ENCODE measurements around the gene LCN1.

Gene LCN1

DNA sequence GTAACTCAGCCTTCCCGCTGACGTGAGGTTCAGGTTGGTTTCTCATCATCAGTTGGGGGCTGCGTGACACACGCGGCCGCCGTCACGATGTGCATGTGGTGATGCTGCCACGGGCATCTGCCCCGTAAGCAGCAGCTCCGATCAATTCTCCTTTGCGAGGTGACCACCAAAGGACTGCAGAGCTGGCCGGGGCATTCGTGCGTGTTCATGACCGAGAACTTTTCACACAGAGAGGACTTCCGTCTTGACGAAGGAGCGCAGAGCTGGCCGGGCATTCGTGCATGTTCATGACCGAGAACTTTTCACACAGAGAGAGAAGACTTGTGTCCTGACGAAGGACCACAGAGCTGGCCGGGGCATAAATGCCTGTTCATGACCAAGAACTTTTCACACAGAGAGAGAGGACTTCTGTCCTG is 3.8 kb upstream of the LCN1 start:
- no peak overlapping the region for H2BK15ac ChIP-seq (replicated peaks; ENCODE audit: low read depth)
- no peak overlapping the region for H2BK120ac ChIP-seq (ENCODE audit: low read depth, low read length)
- no peaks in the 10 kb centered on the region for H3K27me3 ChIP-seq (ENCODE audit: insufficient read depth, low read length, poor library complexity)
- H4K8ac ChIP-seq (ENCODE audit: low read depth, low read length) = no peak overlapping the region
- no peak overlapping the region for H3K56ac ChIP-seq (ENCODE audit: low read length)
- H3K4me2 ChIP-seq (ENCODE audit: low read length) = no peak overlapping the region
- no peak overlapping the region for H3K9ac ChIP-seq (ENCODE audit: low read length)
- no peak overlapping the region for H3K23ac ChIP-seq (ENCODE audit: low read length)
- H3K4me3 ChIP-seq (ENCODE audit: low read length) = no peak overlapping the region
- no peaks in the 10 kb centered on the region for H3K36me3 ChIP-seq (ENCODE audit: control insufficient read depth, insufficient read depth, low read length)
- no peak overlapping the region for H3K18ac ChIP-seq (ENCODE audit: low read length)
- no CpG with 5 or more reads among the region's 24 CpGs for WGBS (ENCODE audit: extremely low coverage, insufficient coverage, low lambda C conversion rate)
- H3K4me1 ChIP-seq (ENCODE audit: control insufficient read depth, low read depth, low read length) = no peaks in the 10 kb centered on the region
- no peaks in the 10 kb centered on the region for H3K79me1 ChIP-seq (ENCODE audit: low read length)
- DNase-seq = no peak
- H3K79me2 ChIP-seq (ENCODE audit: control insufficient read depth, insufficient read depth, low read length) = no peaks in the 10 kb centered on the region
- H4K5ac ChIP-seq (ENCODE audit: low read length) = no peak overlapping the region
- no peak overlapping the region for H3K4ac ChIP-seq (ENCODE audit: low read depth, low read length)
- H2AK5ac ChIP-seq (ENCODE audit: low read length) = no peak overlapping the region
- no peak overlapping the region for H3K27ac ChIP-seq (ENCODE audit: low read depth, low read length)
- no peak overlapping the region for H2BK5ac ChIP-seq (ENCODE audit: low read length)

- H3K4me3 ChIP-seq (ENCODE audit: low read length) = no peak overlapping the region
- WGBS (ENCODE audit: extremely low coverage, insufficient coverage, low lambda C conversion rate) = no CpG with 5 or more reads among the region's 10 CpGs
- no peak overlapping the region for H3K4ac ChIP-seq (ENCODE audit: low read depth, low read length)
- no peak overlapping the region for H2BK120ac ChIP-seq (ENCODE audit: low read depth, low read length)
- no peaks in the 10 kb centered on the region for H3K36me3 ChIP-seq (ENCODE audit: control insufficient read depth, insufficient read depth, low read length)
- no peak overlapping the region for H3K27ac ChIP-seq (ENCODE audit: low read depth, low read length)
- no peak overlapping the region for H3K4me2 ChIP-seq (ENCODE audit: low read length)
- H4K5ac ChIP-seq (ENCODE audit: low read length) = no peak overlapping the region
- H4K8ac ChIP-seq (ENCODE audit: low read depth, low read length) = no peak overlapping the region
- H3K56ac ChIP-seq (ENCODE audit: low read length) = no peak overlapping the region
- no peaks in the 10 kb centered on the region for H3K27me3 ChIP-seq (ENCODE audit: insufficient read depth, low read length, poor library complexity)
- no peak overlapping the region for H2BK5ac ChIP-seq (ENCODE audit: low read length)
- no peaks in the 10 kb centered on the region for H3K79me2 ChIP-seq (ENCODE audit: control insufficient read depth, insufficient read depth, low read length)
- H3K23ac ChIP-seq (ENCODE audit: low read length) = no peak overlapping the region
- no peak overlapping the region for H2AK5ac ChIP-seq (ENCODE audit: low read length)
- no peak overlapping the region for H2BK15ac ChIP-seq (replicated peaks; ENCODE audit: low read depth)
- no peak overlapping the region for H3K18ac ChIP-seq (ENCODE audit: low read length)
- no peak overlapping the region for H3K9ac ChIP-seq (ENCODE audit: low read length)
- no peaks in the 10 kb centered on the region for H3K4me1 ChIP-seq (ENCODE audit: control insufficient read depth, low read depth, low read length)
- no peaks in the 10 kb centered on the region for H3K79me1 ChIP-seq (ENCODE audit: low read length)
- no peak for DNase-seq
Observed at GRCh38 chr9:135519179-135519971, 1.9 kb upstream of the LCN1 start.

DNA sequence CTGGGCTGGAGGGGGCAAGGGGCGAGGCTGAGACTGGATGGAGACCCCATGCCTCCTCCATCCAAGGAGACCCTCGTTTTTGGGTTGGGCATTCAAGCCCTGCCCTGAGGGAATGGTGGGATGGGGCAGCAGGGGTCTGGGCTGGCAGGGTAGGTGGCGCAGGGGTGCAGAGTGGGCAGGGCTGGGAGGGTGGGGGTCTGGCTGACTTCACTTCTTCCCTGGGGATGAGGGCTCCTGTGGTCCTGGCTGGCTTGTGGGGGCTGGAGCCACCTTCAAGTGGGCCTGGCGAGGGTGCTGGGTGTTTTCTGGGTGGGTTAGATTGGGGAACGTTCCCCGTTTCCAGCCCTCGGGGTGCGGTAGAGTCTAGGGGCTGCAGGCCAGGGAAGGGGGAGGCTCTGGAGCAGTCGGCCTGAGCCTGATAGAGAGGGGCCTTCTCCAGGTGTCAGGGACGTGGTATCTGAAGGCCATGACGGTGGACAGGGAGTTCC is 412 bp downstream of the LCN1 start:
- H2BK15ac ChIP-seq (replicated peaks; ENCODE audit: low read depth) = no peak overlapping the region
- no CpG with 5 or more reads among the region's 11 CpGs for WGBS (ENCODE audit: extremely low coverage, insufficient coverage, low lambda C conversion rate)
- H3K4me1 ChIP-seq (ENCODE audit: control insufficient read depth, low read depth, low read length) = no peaks in the 10 kb centered on the region
- no peak overlapping the region for H3K4me3 ChIP-seq (ENCODE audit: low read length)
- H3K27me3 ChIP-seq (ENCODE audit: insufficient read depth, low read length, poor library complexity) = no peaks in the 10 kb centered on the region
- H3K23ac ChIP-seq (ENCODE audit: low read length) = no peak overlapping the region
- no peak overlapping the region for H4K8ac ChIP-seq (ENCODE audit: low read depth, low read length)
- H3K56ac ChIP-seq (ENCODE audit: low read length) = no peak overlapping the region
- H3K36me3 ChIP-seq (ENCODE audit: control insufficient read depth, insufficient read depth, low read length) = no peaks in the 10 kb centered on the region
- no peak overlapping the region for H3K9ac ChIP-seq (ENCODE audit: low read length)
- no peak overlapping the region for H4K5ac ChIP-seq (ENCODE audit: low read length)
- H3K79me1 ChIP-seq (ENCODE audit: low read length) = no peaks in the 10 kb centered on the region
- H3K4me2 ChIP-seq (ENCODE audit: low read length) = no peak overlapping the region
- H3K79me2 ChIP-seq (ENCODE audit: control insufficient read depth, insufficient read depth, low read length) = no peaks in the 10 kb centered on the region
- H3K27ac ChIP-seq (ENCODE audit: low read depth, low read length) = no peak overlapping the region
- H3K18ac ChIP-seq (ENCODE audit: low read length) = no peak overlapping the region
- H2AK5ac ChIP-seq (ENCODE audit: low read length) = no peak overlapping the region
- no peak for DNase-seq
- no peak overlapping the region for H2BK120ac ChIP-seq (ENCODE audit: low read depth, low read length)
- no peak overlapping the region for H3K4ac ChIP-seq (ENCODE audit: low read depth, low read length)
- no peak overlapping the region for H2BK5ac ChIP-seq (ENCODE audit: low read length)

GRCh38 chr9:135522137-135522877 is 1.1 kb downstream of the LCN1 start:
- Histone ChIP-seq H3K56ac (ENCODE audit: low read length) (no peak overlapping the region), H3K4me3 (ENCODE audit: low read length) (no peak overlapping the region), H3K18ac (ENCODE audit: low read length) (no peak overlapping the region), H3K79me2 (ENCODE audit: control insufficient read depth, insufficient read depth, low read length) (no peaks in the 10 kb centered on the region), H2BK15ac (replicated peaks; ENCODE audit: low read depth) (no peak overlapping the region), H4K8ac (ENCODE audit: low read depth, low read length) (no peak overlapping the region), H3K4ac (ENCODE audit: low read depth, low read length) (no peak overlapping the region), H3K36me3 (ENCODE audit: control insufficient read depth, insufficient read depth, low read length) (no peaks in the 10 kb centered on the region), H3K79me1 (ENCODE audit: low read length) (no peaks in the 10 kb centered on the region), H3K23ac (ENCODE audit: low read length) (no peak overlapping the region), H4K5ac (ENCODE audit: low read length) (no peak overlapping the region), H3K27ac (ENCODE audit: low read depth, low read length) (no peak overlapping the region), H3K27me3 (ENCODE audit: insufficient read depth, low read length, poor library complexity) (no peaks in the 10 kb centered on the region), H2BK120ac (ENCODE audit: low read depth, low read length) (no peak overlapping the region), H2AK5ac (ENCODE audit: low read length) (no peak overlapping the region), H3K9ac (ENCODE audit: low read length) (no peak overlapping the region), H3K4me2 (ENCODE audit: low read length) (no peak overlapping the region), H2BK5ac (ENCODE audit: low read length) (no peak overlapping the region), H3K4me1 (ENCODE audit: control insufficient read depth, low read depth, low read length) (no peaks in the 10 kb centered on the region)
- no peak for DNase-seq
- WGBS (ENCODE audit: extremely low coverage, insufficient coverage, low lambda C conversion rate) = no CpG with 5 or more reads among the region's 16 CpGs

DNA sequence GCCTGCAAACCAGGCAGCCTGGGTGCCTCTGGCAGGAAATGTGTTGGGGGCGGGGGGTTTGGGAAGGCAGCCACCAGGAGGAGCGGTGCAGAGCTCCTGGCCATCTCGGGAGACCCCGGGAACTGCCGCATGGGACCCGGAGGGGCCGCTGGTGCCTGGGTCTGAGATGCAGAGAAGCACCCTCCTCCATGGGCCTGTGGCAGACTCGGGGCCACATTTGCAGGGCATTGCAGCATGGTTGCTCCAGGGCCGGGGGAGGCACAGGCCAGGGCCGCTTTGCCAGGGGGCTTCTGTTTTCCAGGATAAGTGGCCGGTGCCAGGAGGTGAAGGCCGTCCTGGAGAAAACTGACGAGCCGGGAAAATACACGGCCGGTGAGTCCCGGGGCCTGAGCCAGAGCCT is 1.7 kb downstream of the LCN1 start:
- H3K9ac ChIP-seq (ENCODE audit: low read length) = no peak overlapping the region
- no peak overlapping the region for H3K4me3 ChIP-seq (ENCODE audit: low read length)
- no peak overlapping the region for H3K56ac ChIP-seq (ENCODE audit: low read length)
- no peak overlapping the region for H4K5ac ChIP-seq (ENCODE audit: low read length)
- H3K36me3 ChIP-seq (ENCODE audit: control insufficient read depth, insufficient read depth, low read length) = no peaks in the 10 kb centered on the region
- no peak overlapping the region for H2AK5ac ChIP-seq (ENCODE audit: low read length)
- H3K79me1 ChIP-seq (ENCODE audit: low read length) = no peaks in the 10 kb centered on the region
- no peak overlapping the region for H3K4ac ChIP-seq (ENCODE audit: low read depth, low read length)
- H4K8ac ChIP-seq (ENCODE audit: low read depth, low read length) = no peak overlapping the region
- H3K18ac ChIP-seq (ENCODE audit: low read length) = no peak overlapping the region
- no peak overlapping the region for H3K4me2 ChIP-seq (ENCODE audit: low read length)
- no peak overlapping the region for H3K27ac ChIP-seq (ENCODE audit: low read depth, low read length)
- no CpG with 5 or more reads among the region's 17 CpGs for WGBS (ENCODE audit: extremely low coverage, insufficient coverage, low lambda C conversion rate)
- H3K4me1 ChIP-seq (ENCODE audit: control insufficient read depth, low read depth, low read length) = no peaks in the 10 kb centered on the region
- no peak overlapping the region for H2BK5ac ChIP-seq (ENCODE audit: low read length)
- H3K23ac ChIP-seq (ENCODE audit: low read length) = no peak overlapping the region
- H3K27me3 ChIP-seq (ENCODE audit: insufficient read depth, low read length, poor library complexity) = no peaks in the 10 kb centered on the region
- no peak for DNase-seq
- H3K79me2 ChIP-seq (ENCODE audit: control insufficient read depth, insufficient read depth, low read length) = no peaks in the 10 kb centered on the region
- H2BK120ac ChIP-seq (ENCODE audit: low read depth, low read length) = no peak overlapping the region
- H2BK15ac ChIP-seq (replicated peaks; ENCODE audit: low read depth) = no peak overlapping the region

All from mesendoderm (in vitro differentiated cells).